Stomach smooth muscle (tissue), 2 donors: ENCODE data around the gene CTXND2.

ENCODE experiments used
- H3K27ac ChIP-seq: one replicate; pipeline ENCODE4 v1.7.0; 2013; ENCODE audit warnings: mild to moderate bottlenecking, low read length, inconsistent platforms
- H3K27me3 ChIP-seq, 2 donors: one replicate each; pipeline ENCODE4 v1.7.0; 2013; ENCODE audit warnings: low read length in 2 of 2; ENCODE audit not compliant: insufficient read depth in 2 of 2, control insufficient read depth in 1 of 2
- H3K36me3 ChIP-seq, 2 donors: one replicate each; pipeline ENCODE4 v1.7.0; 2013; ENCODE audit warnings: low read length in 2 of 2; ENCODE audit not compliant: control insufficient read depth in 2 of 2, insufficient read depth in 2 of 2
- H3K4me1 ChIP-seq: one replicate; pipeline ENCODE4 v1.7.0; 2013; ENCODE audit warnings: low read length; ENCODE audit not compliant: control insufficient read depth, insufficient read depth
- H3K4me3 ChIP-seq, 2 donors: one replicate each; pipeline ENCODE4 v1.7.0; 2013; ENCODE audit warnings: low read length in 2 of 2
- H3K9ac ChIP-seq, 2 donors: one replicate each; pipeline ENCODE4 v1.7.0; 2013; ENCODE audit warnings: low read length in 2 of 2, mild to moderate bottlenecking in 1 of 2
- H3K9me3 ChIP-seq, 2 donors: one replicate each; pipeline ENCODE4 v1.7.0; 2013; ENCODE audit warnings: low read length in 2 of 2; ENCODE audit not compliant: control insufficient read depth in 2 of 2
- donor health status: healthy.
- donor health status: Pancreatic carcinoma.

The CTXND2 gene

DNA sequence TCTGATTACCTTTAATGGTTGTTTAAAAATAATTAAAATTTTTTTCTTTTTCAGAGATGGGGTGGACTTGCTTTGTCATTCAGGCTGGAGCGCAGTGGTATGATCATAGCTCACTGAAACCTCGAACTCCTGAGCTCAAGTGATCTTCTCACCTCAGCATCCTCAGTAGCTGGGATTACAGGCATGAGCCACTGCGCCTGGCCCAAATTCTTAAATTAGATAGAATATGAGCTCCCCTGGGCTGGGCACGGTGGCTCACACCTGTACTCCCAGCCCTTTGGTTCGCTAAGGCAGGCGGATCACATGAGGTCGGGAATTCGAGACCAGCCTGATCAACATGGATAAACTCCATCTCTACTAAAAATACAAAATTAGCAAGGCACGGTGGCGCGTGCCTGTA is 70.7 kb downstream of the CTXND2 start:
- H3K36me3 ChIP-seq: peaks cover 39 to 57% of the 10 kb centered on the region in 2 donors
- no peak overlapping the region for H3K9ac ChIP-seq
- no peak overlapping the region for H3K4me3 ChIP-seq
- no peak overlapping the region for H3K27ac ChIP-seq
- no peaks in the 10 kb centered on the region for H3K4me1 ChIP-seq
- H3K9me3 ChIP-seq: no peaks in the 10 kb centered on the region
- H3K27me3 ChIP-seq: no peaks in the 10 kb centered on the region

DNA sequence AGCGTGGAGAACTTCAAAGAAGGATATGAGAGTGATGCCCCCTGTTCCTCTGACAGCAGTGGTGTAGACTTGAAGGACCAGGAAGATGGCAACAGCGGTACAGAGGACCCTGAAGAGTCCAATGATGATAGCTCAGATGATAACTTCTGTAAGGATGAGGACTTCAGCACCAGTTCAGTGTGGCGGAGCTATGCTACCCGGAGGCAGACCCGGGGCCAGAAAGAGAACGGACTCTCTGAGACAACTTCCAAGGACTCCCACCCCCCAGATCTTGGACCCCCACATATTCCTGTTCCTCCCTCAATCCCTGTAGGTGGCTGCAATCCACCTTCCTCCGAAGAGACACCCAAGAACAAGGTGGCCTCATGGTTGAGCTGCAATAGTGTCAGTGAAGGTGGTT is 73.7 kb downstream of the CTXND2 start:
- Histone ChIP-seq H3K27ac (no peak overlapping the region), H3K4me3 (no peak overlapping the region), H3K9me3 (no peaks in the 10 kb centered on the region), H3K36me3 (peaks cover 52 to 59% of the 10 kb centered on the region in 2 donors), H3K27me3 (no peaks in the 10 kb centered on the region), H3K4me1 (no peaks in the 10 kb centered on the region), H3K9ac (no peak overlapping the region)

DNA sequence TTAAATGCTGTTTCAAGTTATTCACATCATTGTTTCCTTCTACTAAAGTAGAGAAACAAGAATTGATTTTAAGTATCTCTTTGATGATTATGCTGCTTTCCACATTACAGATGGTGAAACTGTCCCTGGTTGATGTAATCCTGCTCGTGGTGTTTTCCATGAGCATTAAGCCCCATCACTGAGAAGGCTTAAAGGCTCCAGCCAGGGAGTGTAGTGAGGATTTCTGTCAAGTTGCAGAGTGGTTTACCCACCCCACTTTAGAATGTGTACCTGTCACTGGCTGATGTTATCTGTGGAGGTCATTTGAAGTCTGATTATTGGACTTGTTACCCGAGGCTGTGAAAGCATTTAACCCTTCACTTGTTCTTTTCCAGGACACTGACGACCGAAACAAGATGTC is 74.8 kb downstream of the CTXND2 start:
- H3K4me1 ChIP-seq: no peaks in the 10 kb centered on the region
- H3K9ac ChIP-seq: no peak overlapping the region
- H3K4me3 ChIP-seq: no peak overlapping the region
- H3K9me3 ChIP-seq: no peaks in the 10 kb centered on the region
- H3K27ac ChIP-seq: no peak overlapping the region
- no peaks in the 10 kb centered on the region for H3K27me3 ChIP-seq
- H3K36me3 ChIP-seq: peaks cover 63 to 69% of the 10 kb centered on the region in 2 donors
